HepG2 (cell line): ENCODE data around the gene MAP3K9.

Experiments
- ARID2 ChIP-seq: sonication (generic); formaldehyde crosslinking; IDR thresholded peaks from 2 replicates; pipeline ENCODE4 v1.8.1; 2022; ENCODE audit warnings: mild to moderate bottlenecking, missing genetic modification reagents, borderline replicate concordance
- EP300 ChIP-seq, 3 experiments: sonication (generic) in 1 of 3; formaldehyde crosslinking in 1 of 3; IDR thresholded peaks; 2 replicates each; pipeline versions ENCODE4 v1.5.1 to v1.6.1; 2011 to 2020; ENCODE audit warnings: low read depth in 2 of 3, low read length in 2 of 3, borderline replicate concordance in 1 of 3, improper control_type of control experiment in 1 of 3, mild to moderate bottlenecking in 1 of 3, missing genetic modification reagents in 1 of 3, moderate library complexity in 1 of 3
- ETS1 ChIP-seq: sonication (generic); formaldehyde crosslinking; IDR thresholded peaks from 2 replicates; pipeline ENCODE4 v1.4.0; 2020; ENCODE audit warnings: missing genetic modification reagents
- MAX ChIP-seq: IDR thresholded peaks from 2 replicates; pipeline ENCODE4 v1.6.1; 2012; ENCODE audit warnings: inconsistent platforms
- SMC3 ChIP-seq: IDR thresholded peaks from 2 replicates; pipeline ENCODE4 v1.6.1; 2011; ENCODE audit warnings: low read length, improper control_type of control experiment
- ZNF317 ChIP-seq: sonication (generic); formaldehyde crosslinking; IDR thresholded peaks from 2 replicates; pipeline ENCODE4 v1.5.0; 2020; ENCODE audit warnings: mild to moderate bottlenecking, missing genetic modification reagents

- TF ChIP-seq ARID2 (CRISPR knock-in tag): no peak
- TF ChIP-seq ZNF317 (CRISPR knock-in tag): no peak
- TF ChIP-seq SMC3: no peak
- TF ChIP-seq ETS1 (CRISPR knock-in tag): no peak
- no peak for TF ChIP-seq EP300 (IDR thresholded peaks at IDR 0.05; ENCODE audit: low read depth in 2 of 2, low read length in 2 of 2)
- no peak for TF ChIP-seq EP300 (CRISPR knock-in tag; IDR thresholded peaks at IDR 0.05; ENCODE audit: borderline replicate concordance)
- no peak for TF ChIP-seq MAX
These were observed 15.0 kb downstream of the MAP3K9 start for GRCh38 chr14:70794294-70794693.
